ENCODE data around the gene MYBPC1.

Gene MYBPC1

DNA sequence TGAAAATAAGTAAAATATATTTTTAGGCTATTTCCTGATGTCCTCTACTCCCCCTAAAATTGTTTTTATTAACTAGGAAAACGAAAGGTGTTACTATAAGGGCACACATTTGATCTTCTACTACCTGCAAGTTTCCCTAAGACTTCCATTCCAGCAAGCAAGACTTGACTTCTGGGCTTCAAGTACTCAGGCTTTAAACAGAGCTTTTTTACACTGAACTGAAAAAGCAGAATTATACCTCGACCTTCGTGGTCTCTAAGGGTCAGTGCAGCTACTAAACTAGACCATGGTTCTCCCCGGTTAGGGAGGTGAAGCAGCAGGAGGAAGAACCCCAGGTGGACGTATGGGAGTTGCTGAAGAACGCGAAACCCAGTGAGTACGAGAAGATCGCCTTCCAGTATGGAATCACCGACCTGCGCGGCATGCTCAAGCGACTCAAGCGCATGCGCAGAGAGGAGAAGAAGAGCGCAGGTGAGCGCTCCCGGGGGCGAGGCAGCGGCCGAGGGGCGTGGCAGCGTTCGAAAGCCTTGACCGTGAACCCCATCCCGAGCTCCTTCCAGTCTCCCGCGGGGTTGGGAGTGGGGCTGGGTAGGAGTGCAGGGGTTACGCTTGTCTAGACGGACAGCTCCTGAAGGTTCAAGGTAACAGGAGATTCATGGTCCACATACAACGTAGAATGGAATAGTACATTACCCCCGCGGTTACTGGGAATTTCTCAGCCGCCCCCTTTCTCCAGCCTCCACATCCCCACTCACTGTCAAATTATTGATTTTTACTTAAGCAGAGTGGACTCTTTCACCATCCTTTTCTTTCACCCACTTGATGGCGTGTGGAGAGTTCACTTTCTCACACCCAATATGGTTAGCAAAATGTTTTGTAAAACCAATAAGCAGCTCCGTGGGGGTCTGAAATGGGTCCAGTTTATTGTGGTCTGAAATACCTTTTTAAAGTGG is 47.6 kb downstream of the MYBPC1 start (continued):
- TF ChIP-seq ZBTB26 (tag by site-specific recombination; optimal IDR thresholded peaks at IDR 0.05) (peak; percentile 32), GLIS2 (tag by site-specific recombination; IDR thresholded peaks at IDR 0.05) (peak; percentile 69), ZBTB17 (tag by site-specific recombination; IDR thresholded peaks at IDR 0.05) (peak; percentile 47), PRDM10 (tag by site-specific recombination; IDR thresholded peaks at IDR 0.05) (peak; percentile 65), ZNF629 (tag by site-specific recombination; IDR thresholded peaks at IDR 0.05) (no peak), ZNF2 (tag by site-specific recombination; IDR thresholded peaks at IDR 0.05) (no peak), ZBTB21 (tag by site-specific recombination; IDR thresholded peaks at IDR 0.05) (no peak), SP7 (tag by site-specific recombination; IDR thresholded peaks at IDR 0.05) (no peak), PRDM1 (tag by site-specific recombination; IDR thresholded peaks at IDR 0.05) (peak; percentile 74), MZF1 (tag by site-specific recombination; IDR thresholded peaks at IDR 0.05; ENCODE audit: borderline replicate concordance) (no peak), KLF9 (tag by site-specific recombination; IDR thresholded peaks at IDR 0.05; ENCODE audit: low read depth) (peak; percentile 84), ZNF777 (tag by site-specific recombination; IDR thresholded peaks at IDR 0.05; ENCODE audit: borderline replicate concordance) (no peak), PRDM2 (tag by site-specific recombination; IDR thresholded peaks at IDR 0.05; ENCODE audit: borderline replicate concordance) (no peak), ZNF324 (tag by site-specific recombination; IDR thresholded peaks at IDR 0.05) (no peak), ZNF112 (tag by site-specific recombination; IDR thresholded peaks at IDR 0.05) (no peak), ZNF341 (tag by site-specific recombination; IDR thresholded peaks at IDR 0.05; ENCODE audit: low read depth) (peak; percentile 68), ZNF138 (tag by site-specific recombination; IDR thresholded peaks at IDR 0.05; ENCODE audit: borderline replicate concordance) (no peak), FEZF1 (tag by site-specific recombination; IDR thresholded peaks at IDR 0.05) (no peak), ZNF530 (tag by site-specific recombination; IDR thresholded peaks at IDR 0.05; ENCODE audit: low read depth) (no peak)
- TF ChIP-seq, protein P1, sequence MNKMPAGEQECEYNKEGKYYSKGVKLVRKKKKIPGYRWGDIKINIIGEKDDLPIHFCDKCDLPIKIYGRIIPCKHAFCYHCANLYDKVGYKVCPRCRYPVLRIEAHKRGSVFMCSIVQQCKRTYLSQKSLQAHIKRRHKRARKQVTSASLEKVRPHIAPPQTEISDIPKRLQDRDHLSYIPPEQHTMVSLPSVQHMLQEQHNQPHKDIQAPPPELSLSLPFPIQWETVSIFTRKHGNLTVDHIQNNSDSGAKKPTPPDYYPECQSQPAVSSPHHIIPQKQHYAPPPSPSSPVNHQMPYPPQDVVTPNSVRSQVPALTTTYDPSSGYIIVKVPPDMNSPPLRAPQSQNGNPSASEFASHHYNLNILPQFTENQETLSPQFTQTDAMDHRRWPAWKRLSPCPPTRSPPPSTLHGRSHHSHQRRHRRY (tag by site-specific recombination; IDR thresholded peaks at IDR 0.05) = no peak
- TF ChIP-seq, protein P2, sequence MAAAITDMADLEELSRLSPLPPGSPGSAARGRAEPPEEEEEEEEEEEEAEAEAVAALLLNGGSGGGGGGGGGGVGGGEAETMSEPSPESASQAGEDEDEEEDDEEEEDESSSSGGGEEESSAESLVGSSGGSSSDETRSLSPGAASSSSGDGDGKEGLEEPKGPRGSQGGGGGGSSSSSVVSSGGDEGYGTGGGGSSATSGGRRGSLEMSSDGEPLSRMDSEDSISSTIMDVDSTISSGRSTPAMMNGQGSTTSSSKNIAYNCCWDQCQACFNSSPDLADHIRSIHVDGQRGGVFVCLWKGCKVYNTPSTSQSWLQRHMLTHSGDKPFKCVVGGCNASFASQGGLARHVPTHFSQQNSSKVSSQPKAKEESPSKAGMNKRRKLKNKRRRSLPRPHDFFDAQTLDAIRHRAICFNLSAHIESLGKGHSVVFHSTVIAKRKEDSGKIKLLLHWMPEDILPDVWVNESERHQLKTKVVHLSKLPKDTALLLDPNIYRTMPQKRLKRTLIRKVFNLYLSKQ (tag by site-specific recombination; IDR thresholded peaks at IDR 0.05; ENCODE audit: borderline replicate concordance) = no peak

Data from HEK293 (cell line).